Mesodermal cell (in vitro differentiated cells): ENCODE results near the gene TMEFF1.

ENCODE experiments used
- H3K27ac ChIP-seq: 2 replicates; pipeline ENCODE4 v1.7.0; 2013; ENCODE audit warnings: mild to moderate bottlenecking, low read depth, low read length, moderate library complexity; ENCODE audit not compliant: severe bottlenecking
- H3K36me3 ChIP-seq: 2 replicates; pipeline ENCODE4 v1.7.1; 2013; ENCODE audit warnings: mild to moderate bottlenecking, low read length, moderate library complexity; ENCODE audit not compliant: control insufficient read depth, insufficient read depth
- H3K4me1 ChIP-seq: one replicate; pipeline ENCODE4 v1.7.1; 2013; ENCODE audit warnings: mild to moderate bottlenecking, low read length; ENCODE audit not compliant: insufficient read depth, control insufficient read depth, poor library complexity, severe bottlenecking
- H3K4me3 ChIP-seq: 2 replicates; pipeline ENCODE4 v1.7.0; 2013; ENCODE audit warnings: low read length, control low read depth, mild to moderate bottlenecking; ENCODE audit not compliant: insufficient read depth, poor library complexity, severe bottlenecking; ENCODE audit errors: extremely low read depth
- H3K9me3 ChIP-seq: 2 replicates; pipeline ENCODE4 v1.7.1; 2013; ENCODE audit warnings: mild to moderate bottlenecking, low read length, moderate library complexity; ENCODE audit not compliant: control insufficient read depth
- WGBS, 2 experiments: methylation state at CpG; one replicate each; pipeline ENCODE4 v1.1.5; 2013; ENCODE audit warnings: missing lambda C conversion rate in 2 of 2; ENCODE audit not compliant: insufficient coverage in 2 of 2; 5-methylcytosine and 5-hydroxymethylcytosine counted together

TMEFF1 gene

GRCh38 chr9:100575765-100576386 lies 102.9 kb downstream of the TMEFF1 start:
- Histone ChIP-seq H3K9me3 (no peaks in the 10 kb centered on the region), H3K4me3 (no peak overlapping the region), H3K27ac (no peak overlapping the region), H3K36me3 (peaks cover 20% of the 10 kb centered on the region), H3K4me1 (peaks cover 5% of the 10 kb centered on the region)
- 63% methylated on average over 1 of the region's 2 CpGs; no CpG with 5 or more reads in 1 of the 2 experiments for WGBS, 2 experiments

DNA sequence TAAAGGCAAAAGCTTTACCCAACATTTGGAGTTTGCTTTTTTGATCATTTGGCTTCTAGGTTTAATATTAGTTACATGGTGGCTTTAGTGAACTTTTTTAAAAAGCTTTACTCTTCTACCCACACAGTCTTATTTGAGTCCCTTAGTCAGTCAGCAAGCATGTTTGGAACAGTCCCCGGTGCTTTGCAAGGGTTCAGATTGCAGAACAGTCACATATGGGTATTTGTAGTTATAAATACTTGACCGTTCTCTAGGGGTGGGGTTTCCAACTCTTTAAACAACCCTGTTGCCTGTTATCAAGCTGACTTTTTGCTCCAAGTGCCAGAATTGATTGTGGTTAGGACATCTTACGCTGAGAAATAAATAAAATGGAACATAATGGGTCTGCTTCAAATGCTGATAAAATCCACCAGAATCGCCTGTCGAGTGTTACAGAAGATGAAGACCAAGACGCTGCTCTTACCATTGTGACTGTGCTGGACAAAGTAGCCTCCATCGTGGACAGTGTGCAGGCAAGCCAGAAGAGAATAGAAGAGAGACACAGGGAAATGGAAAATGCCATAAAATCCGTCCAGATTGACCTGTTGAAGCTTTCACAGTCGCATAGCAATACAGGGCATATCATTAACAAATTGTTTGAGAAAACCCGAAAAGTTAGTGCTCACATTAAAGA lies 105.0 kb downstream of the TMEFF1 start, which contains the start of gene CAVIN4:
Gene CAVIN4, plus strand, starts transcription at position 304 of the 673 bp plus-strand sequence. Its CDS starts 65 bp downstream, at position 369.
- H3K4me3 ChIP-seq, result no peak within 1 kb of the TSS
- no peak within 1 kb of the TSS for H3K27ac ChIP-seq
- WGBS, 2 experiments, result 93% methylated on average over 8 to 10 of the region's 10 CpGs
- no peaks in the 10 kb centered on the region for H3K9me3 ChIP-seq
- H3K36me3 ChIP-seq, result peaks cover 20% of the 10 kb centered on the region
- H3K4me1 ChIP-seq, result peaks cover 5% of the 10 kb centered on the region

DNA sequence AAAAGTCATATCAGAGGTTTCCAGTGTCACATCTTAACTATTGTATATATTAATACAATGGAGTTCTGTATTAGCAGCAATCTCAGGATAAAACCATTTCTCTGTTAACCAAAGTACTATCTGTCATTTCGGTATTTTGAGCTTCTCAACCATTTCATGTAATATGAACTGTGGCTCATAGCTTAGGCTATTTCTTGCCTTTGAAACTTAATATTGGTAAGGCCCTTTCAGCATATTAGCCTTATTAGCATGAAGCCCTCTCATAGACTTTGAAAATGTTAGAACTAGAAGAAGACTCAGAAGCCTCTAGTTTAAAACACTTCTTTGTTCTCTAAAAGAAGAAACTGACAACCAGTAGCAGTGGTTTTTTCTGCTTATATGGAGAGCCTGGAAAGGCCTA lies 105.7 kb downstream of the TMEFF1 start:
- no peak overlapping the region for H3K27ac ChIP-seq
- peaks cover 14% of the 10 kb centered on the region for H3K36me3 ChIP-seq
- H3K4me3 ChIP-seq, result no peak overlapping the region
- peaks cover 5% of the 10 kb centered on the region for H3K4me1 ChIP-seq
- no peaks in the 10 kb centered on the region for H3K9me3 ChIP-seq
- WGBS, 2 experiments, result no CpG with 5 or more reads among the region's 1 CpG

DNA sequence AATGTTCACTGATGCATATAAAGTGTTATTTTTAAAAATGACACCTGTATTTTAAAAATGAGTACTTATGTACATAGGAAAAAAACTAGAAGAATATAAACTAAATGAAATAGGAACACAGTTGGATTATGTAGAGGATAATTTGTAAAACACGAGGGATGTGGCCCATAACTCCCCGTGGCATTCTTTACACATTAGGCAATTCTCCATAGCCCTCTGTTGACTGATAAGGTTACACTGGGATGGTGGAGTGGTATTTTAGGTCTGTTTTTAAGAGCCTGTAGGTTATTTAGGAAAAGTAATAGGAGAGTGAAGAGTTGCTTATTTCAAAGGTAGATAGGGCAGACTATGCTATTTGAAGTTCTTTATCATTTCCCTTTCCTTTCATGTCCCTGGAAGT lies 106.7 kb downstream of the TMEFF1 start:
- H3K27ac ChIP-seq, result no peak overlapping the region
- 100% methylated on average over 1 of the region's 2 CpGs; no CpG with 5 or more reads in 1 of the 2 experiments for WGBS, 2 experiments

GRCh38 chr9:100580257-100580656 lies 107.3 kb downstream of the TMEFF1 start:
- H3K9me3 ChIP-seq, result no peaks in the 10 kb centered on the region
- no peak overlapping the region for H3K4me3 ChIP-seq
- peaks cover 5% of the 10 kb centered on the region for H3K4me1 ChIP-seq
- H3K36me3 ChIP-seq, result peaks cover 9% of the 10 kb centered on the region
- WGBS, 2 experiments, result 89 to 94% methylated on average over 3 of the region's 3 CpGs
- H3K27ac ChIP-seq, result no peak overlapping the region

More for the DNA sequence above, 106.7 kb downstream of the TMEFF1 start:
- Histone ChIP-seq H3K9me3 (no peaks in the 10 kb centered on the region), H3K36me3 (peaks cover 9% of the 10 kb centered on the region), H3K4me3 (no peak overlapping the region), H3K4me1 (peaks cover 5% of the 10 kb centered on the region)

DNA sequence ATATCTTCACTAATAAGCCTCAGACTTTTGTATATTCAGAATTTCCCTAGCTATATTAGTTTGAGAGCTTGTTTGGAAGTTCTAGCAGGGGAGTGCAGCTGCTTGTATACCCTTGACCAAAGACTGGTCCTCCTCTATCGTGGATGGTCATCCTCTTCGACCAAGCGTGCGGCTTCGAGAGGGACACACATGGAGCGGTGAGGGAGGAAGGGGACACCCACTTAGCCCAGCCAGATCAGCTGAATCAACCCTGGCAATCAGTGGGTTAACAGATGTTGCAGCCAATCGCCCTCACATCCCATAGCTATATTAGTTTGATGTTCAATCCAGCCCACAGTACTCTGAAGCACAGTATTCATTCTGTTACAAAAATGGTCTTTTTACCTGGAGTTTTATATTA lies 108.1 kb downstream of the TMEFF1 start:
- Histone ChIP-seq H3K4me1 (peaks cover 5% of the 10 kb centered on the region), H3K27ac (no peak overlapping the region), H3K36me3 (peaks cover 17% of the 10 kb centered on the region), H3K4me3 (no peak overlapping the region), H3K9me3 (no peaks in the 10 kb centered on the region)
- WGBS, 2 experiments, result 94 to 100% methylated on average over 5 to 6 of the region's 7 CpGs

GRCh38 chr9:100581661-100582060 lies 108.7 kb downstream of the TMEFF1 start:
- H3K4me1 ChIP-seq, result peaks cover 5% of the 10 kb centered on the region
- WGBS, 2 experiments, result 80% methylated on average over 1 of the region's 4 CpGs; no CpG with 5 or more reads in 1 of the 2 experiments
- H3K4me3 ChIP-seq, result no peak overlapping the region
- H3K36me3 ChIP-seq, result peaks cover 19% of the 10 kb centered on the region
- no peak overlapping the region for H3K27ac ChIP-seq
- no peaks in the 10 kb centered on the region for H3K9me3 ChIP-seq

DNA sequence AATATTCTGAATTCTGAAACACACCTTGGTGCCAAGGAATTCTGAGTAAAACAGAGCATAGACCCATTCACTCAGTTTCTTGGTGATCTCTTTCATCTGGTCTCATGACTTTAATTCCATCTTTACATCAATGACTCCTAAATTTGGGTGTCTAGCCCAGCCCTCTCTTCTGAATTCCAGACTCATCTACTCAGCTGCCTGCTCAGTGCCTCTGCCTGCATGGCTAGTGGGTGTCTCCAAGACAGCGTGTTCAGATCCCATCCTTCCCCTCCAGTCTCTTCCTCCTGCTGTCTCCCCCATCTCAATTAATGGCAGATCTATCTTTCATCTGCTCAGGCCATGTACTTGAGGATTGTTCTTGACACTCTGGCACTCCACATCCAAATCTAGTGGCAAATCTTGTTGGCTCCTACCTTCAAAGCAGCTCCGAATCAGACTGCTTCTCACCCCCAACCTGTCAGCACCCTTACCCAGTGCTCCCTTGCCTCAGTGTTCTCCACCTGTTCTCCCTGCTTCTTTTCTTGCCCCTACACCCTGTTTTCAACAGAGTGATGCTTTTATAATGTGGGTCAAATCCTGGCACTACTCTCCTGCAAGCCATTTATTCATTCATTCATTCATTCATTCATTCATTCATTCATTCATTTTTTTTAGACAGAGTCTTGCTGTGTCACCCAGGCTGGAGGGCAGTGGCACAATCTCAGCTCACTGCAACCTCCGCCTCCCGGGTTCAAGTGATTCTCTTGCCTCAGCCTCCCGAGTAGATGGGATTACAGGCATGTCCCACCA lies 110.3 kb downstream of the TMEFF1 start:
- Histone ChIP-seq H3K9me3 (no peaks in the 10 kb centered on the region), H3K4me1 (peaks cover 4% of the 10 kb centered on the region), H3K4me3 (no peak overlapping the region), H3K27ac (no peak overlapping the region), H3K36me3 (peaks cover 30% of the 10 kb centered on the region)
- 93 to 100% methylated on average over 2 to 5 of the region's 5 CpGs for WGBS, 2 experiments

DNA sequence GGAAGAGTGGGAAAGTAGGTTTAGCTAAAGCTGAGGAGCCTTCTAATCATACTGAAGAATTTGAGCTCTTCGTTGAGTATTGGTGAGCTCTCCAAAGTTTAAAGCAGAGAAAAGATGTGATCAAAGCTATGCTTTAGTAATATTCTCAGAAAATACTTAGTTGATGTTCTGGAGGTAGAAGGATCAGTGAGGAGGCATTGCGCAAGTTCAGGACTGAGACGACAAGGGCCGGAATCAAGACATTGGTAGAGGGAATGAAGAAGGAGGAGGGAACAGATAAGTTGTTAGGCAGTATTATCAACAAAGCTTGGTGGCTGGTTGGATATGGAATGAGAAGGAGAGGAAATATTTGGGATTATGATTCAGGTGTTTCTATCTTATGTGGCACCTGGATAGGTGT lies 112.0 kb downstream of the TMEFF1 start:
- H3K36me3 ChIP-seq, result peaks cover 36% of the 10 kb centered on the region

GRCh38 chr9:100586093-100586492 lies 113.1 kb downstream of the TMEFF1 start:
- Histone ChIP-seq H3K36me3 (peaks cover 34% of the 10 kb centered on the region), H3K4me1 (peaks cover 4% of the 10 kb centered on the region), H3K9me3 (no peaks in the 10 kb centered on the region), H3K27ac (no peak overlapping the region), H3K4me3 (no peak overlapping the region)
- 80 to 91% methylated on average over 1 to 4 of the region's 7 CpGs for WGBS, 2 experiments

More for the DNA sequence above, 112.0 kb downstream of the TMEFF1 start:
- peaks cover 4% of the 10 kb centered on the region for H3K4me1 ChIP-seq
- WGBS, 2 experiments, result 94 to 100% methylated on average over 4 of the region's 4 CpGs
- H3K27ac ChIP-seq, result no peak overlapping the region
- no peak overlapping the region for H3K4me3 ChIP-seq
- no peaks in the 10 kb centered on the region for H3K9me3 ChIP-seq
